ENCODE measurements around the gene AHCYL2. TPM values are rescaled to one million over a fixed set of nuclear protein-coding genes. Genes with fewer than 3 reads are reported as not detected.

The AHCYL2 gene
- total and polyA plus RNA-seq, 4 experiments from 2014 or later = 8.6 to 16.5 (median 12.1) TPM

DNA sequence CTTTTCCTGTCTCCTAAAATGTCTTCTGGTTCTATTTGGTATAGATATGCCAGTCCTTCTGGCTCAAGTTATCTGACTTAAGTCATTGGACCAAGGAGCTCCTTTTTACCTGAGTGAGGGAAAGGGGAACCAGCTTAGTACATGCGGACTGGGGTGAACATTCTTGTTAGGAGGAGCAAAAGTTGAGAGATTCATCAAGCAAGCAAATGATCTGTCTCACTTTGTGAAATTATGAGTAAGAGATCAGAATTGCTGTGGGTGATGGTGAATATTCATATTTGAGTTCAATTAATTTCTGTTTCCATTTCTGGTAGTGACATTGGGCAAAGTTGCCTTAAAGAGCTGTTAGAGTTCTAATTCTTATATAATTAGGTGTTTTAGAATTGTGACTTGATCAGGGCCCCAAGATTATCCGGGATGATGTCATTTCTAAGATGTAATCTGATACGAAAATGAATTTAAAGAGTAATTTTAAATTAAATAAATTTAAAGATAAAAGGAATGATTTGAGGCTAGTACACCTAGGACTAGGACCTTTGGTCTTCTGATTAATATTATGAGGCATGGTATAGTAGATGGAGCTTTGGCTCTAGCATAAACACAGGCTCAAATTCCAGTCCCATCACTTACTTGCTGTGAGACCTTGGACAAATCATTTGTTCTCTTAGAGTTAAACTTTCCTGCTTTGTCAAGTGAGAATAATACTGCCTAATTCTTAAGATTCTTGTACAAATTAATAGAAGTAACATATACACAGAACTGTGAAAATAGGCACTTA, 149.0 kb downstream of the AHCYL2 start:
- H3K27ac ChIP-seq (ENCODE audit: low read depth, low read length) = no peak overlapping the region

DNA sequence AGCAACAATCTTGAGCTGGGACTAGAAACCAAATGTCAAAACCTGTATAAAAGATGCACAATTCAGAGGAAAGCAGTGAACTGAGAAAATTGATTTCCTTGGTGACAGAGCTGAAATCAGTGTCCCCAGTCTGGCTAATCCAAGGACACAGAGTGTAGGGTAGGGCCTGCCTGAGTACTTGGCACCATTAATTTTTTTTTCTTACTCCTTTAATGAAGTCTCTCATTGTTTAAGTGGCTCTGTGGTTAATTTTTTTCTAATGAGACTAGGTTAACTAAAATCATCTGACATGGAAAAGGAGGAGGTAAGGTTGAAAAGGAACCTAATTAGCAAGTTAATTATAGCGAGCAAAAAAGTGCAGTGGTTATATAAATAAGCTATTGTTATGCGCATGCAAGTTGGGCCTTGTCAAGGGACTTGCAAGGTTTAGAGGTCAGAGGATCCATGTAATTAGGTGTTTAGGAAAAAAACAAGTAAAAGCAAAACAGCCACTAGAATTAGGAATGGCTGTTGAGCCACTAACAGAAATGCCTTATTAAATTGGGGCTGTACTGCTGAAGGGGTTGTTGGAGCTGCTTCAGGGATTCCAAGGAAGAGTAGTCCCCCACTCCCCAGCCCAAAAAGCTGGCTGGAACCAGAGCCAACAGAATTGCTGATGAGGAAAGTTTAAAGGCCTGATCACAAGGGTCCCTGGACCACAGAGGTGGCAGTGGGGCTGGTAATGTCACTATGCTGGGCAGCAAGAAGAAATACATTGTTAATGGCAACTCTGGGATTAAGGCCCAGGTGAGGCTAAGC, 150.5 kb downstream of the AHCYL2 start:
- peaks cover 0 to 2% (median 0%) of the 10 kb centered on the region in 8 donors for H3K9me3 Mint-ChIP-seq
- no peak for DNase-seq
- H3K27me3 ChIP-seq (ENCODE audit: insufficient read depth, low read length) = no peaks in the 10 kb centered on the region
- POLR2A ChIA-PET (ENCODE audit: partially characterized antibody) = no interaction called here
- peaks cover 7% of the 10 kb centered on the region in 2 donors for H3K36me3 Mint-ChIP-seq
- CTCF ChIA-PET (ENCODE audit: partially characterized antibody) = interaction anchor here (0.6 to 8.3 kb wide), 17 partner anchors 8 to 709 kb away, joined by 3 to 126 read pairs (median 4); partner anchors contain the start of gene STRIP2
- no peaks in the 10 kb centered on the region for H3K4me1 ChIP-seq (ENCODE audit: insufficient read depth, low read length)
- no peak overlapping the region for H3K4me3 ChIP-seq (ENCODE audit: low read length in 2 of 2)
- H3K27me3 Mint-ChIP-seq = no peaks in the 10 kb centered on the region
- no peak overlapping the region for H3K27ac Mint-ChIP-seq
- no peak overlapping the region for H3K4me3 Mint-ChIP-seq
- no peaks in the 10 kb centered on the region for H3K9me3 ChIP-seq (ENCODE audit: control insufficient read depth in 1 of 2, low read length in 2 of 2)
- peaks cover 7 to 13% (median 10%) of the 10 kb centered on the region in 4 donors for H3K4me1 Mint-ChIP-seq
- no peaks in the 10 kb centered on the region for H3K36me3 ChIP-seq (ENCODE audit: insufficient read depth, low read length)
- intact Hi-C loops (cut with micrococcal nuclease) = no loop called here
- no peak overlapping the region for H3K27ac ChIP-seq (ENCODE audit: low read depth, low read length)

More for the DNA sequence above, 149.0 kb downstream of the AHCYL2 start:
- Mint-ChIP-seq H3K27me3 (no peaks in the 10 kb centered on the region), H3K4me3 (no peak overlapping the region), H3K27ac (no peak overlapping the region), H3K4me1 (peaks cover 7 to 16% (median 10%) of the 10 kb centered on the region in 4 donors), H3K36me3 (no peaks in the 10 kb centered on the region), H3K9me3 (peaks cover 0 to 2% (median 0%) of the 10 kb centered on the region in 8 donors)
- CTCF ChIA-PET (ENCODE audit: partially characterized antibody) = interaction anchor here (0.7 to 5.9 kb wide), 3 partner anchors 12 to 433 kb away, joined by 3 to 51 read pairs (median 4); no protein-coding TSS in a partner anchor
- intact Hi-C loops (cut with micrococcal nuclease) = no loop called here
- Histone ChIP-seq H3K4me3 (ENCODE audit: low read length in 2 of 2) (no peak overlapping the region), H3K27me3 (ENCODE audit: insufficient read depth, low read length) (no peaks in the 10 kb centered on the region), H3K4me1 (ENCODE audit: insufficient read depth, low read length) (peaks cover 4% of the 10 kb centered on the region), H3K36me3 (ENCODE audit: insufficient read depth, low read length) (no peaks in the 10 kb centered on the region), H3K9me3 (ENCODE audit: control insufficient read depth in 1 of 2, low read length in 2 of 2) (no peaks in the 10 kb centered on the region)
- POLR2A ChIA-PET (ENCODE audit: partially characterized antibody) = interaction anchor here (0.6 kb wide), 1 partner anchor 38 kb away, joined by 3 read pairs; no protein-coding TSS in a partner anchor
- DNase-seq = no peak

DNA sequence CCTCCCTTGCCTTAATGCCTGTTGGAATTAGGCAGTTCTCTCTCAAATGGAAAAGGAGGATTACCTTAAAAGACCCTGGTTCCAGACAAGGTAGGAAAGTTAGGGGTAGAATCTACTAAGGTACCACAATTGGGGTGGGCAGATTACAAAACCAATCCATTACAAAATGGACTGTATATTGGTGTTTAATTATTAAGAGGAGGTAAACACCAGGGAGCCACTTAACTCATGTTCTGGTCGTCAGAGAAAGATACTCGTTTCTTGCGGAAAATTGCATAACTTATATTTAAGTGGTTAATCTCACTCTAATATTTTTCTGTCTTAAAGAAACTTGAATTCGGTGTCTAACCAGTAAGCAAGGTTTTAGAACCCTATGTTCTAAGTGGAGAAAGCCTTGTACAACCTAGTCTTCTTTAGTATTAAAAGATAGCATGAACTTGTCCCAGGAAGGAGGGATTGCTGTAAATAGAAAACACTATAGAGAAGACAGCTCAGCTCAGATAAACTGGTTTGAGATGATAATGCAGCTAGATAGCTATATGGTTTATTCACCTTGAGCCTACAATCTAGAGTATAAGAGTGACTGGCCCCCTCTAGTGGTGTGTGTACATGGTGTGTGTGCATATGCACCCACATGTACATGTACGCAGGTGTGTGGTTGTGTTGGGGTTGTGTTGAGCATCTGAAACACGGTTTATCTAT, 151.4 kb downstream of the AHCYL2 start:
- DNase-seq = peak; percentile 23 to 61 (median 34)
- Mint-ChIP-seq H3K36me3 (peaks cover 7 to 8% of the 10 kb centered on the region in 2 donors), H3K4me3 (no peak overlapping the region), H3K27ac (no peak overlapping the region), H3K4me1 (peaks cover 7 to 13% (median 10%) of the 10 kb centered on the region in 4 donors), H3K9me3 (peaks cover 0 to 2% (median 0%) of the 10 kb centered on the region in 8 donors), H3K27me3 (no peaks in the 10 kb centered on the region)
- H3K27ac ChIP-seq (ENCODE audit: low read depth, low read length) = no peak overlapping the region
- no peaks in the 10 kb centered on the region for H3K4me1 ChIP-seq (ENCODE audit: insufficient read depth, low read length)
- CTCF ChIA-PET (ENCODE audit: partially characterized antibody) = interaction anchor here (0.5 to 8.3 kb wide), 21 partner anchors 9 to 609 kb away, joined by 3 to 126 read pairs (median 4); partner anchors contain the start of gene STRIP2
- no peak overlapping the region for H3K4me3 ChIP-seq (ENCODE audit: low read length in 2 of 2)
- no peaks in the 10 kb centered on the region for H3K36me3 ChIP-seq (ENCODE audit: insufficient read depth, low read length)
- no peaks in the 10 kb centered on the region for H3K9me3 ChIP-seq (ENCODE audit: control insufficient read depth in 1 of 2, low read length in 2 of 2)
- POLR2A ChIA-PET (ENCODE audit: partially characterized antibody) = no interaction called here
- intact Hi-C loops (cut with micrococcal nuclease) = loop anchor here (1.0 kb wide), 1 partner anchor 158 kb away; no protein-coding TSS in a partner anchor
- H3K27me3 ChIP-seq (ENCODE audit: insufficient read depth, low read length) = no peaks in the 10 kb centered on the region

DNA sequence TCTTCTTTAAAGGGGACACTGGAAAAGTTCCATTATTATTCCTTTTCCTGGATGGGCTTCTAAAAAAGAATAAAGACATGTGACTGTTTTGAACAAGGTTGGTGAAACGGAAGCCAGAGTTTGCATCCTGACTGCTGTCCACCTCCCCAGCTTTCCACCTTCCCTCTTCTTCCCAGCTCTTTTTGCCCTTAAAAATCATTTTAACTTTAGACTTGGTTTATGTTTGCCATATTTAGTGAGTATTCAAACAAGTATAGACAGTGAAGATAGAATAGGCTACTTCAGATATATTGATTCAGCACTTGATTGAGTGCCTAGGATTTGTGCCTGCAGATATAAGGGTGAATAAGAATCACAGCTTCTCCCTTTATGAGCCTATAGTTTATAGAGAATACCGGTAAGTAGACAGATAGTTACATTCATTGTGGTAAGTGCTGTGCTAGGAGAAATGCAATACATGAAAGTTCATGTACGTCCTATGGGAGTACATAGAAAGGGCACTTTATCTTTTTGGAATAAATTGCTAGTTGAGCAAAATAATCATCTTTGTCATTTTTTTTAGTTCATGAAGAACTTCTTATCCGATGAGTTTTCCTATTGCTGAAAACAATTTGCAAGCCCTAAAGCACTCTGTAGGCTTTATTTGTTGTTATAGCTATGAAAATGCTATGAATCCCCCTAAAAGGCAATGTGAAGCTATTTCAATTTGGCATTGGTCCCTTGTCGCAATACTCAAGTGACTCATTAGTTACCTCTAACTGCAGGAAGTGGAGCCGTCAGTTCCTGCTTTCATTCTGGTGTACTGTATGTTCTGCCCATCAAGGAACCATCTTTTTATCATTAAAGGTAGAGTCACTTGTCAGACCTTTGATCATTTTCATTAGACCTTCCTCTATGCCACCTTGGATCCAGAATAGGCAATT, 152.2 kb downstream of the AHCYL2 start:
- Mint-ChIP-seq H3K4me3 (no peak overlapping the region), H3K27me3 (no peaks in the 10 kb centered on the region), H3K9me3 (peaks cover 0 to 2% (median 0%) of the 10 kb centered on the region in 8 donors), H3K4me1 (peaks cover 9 to 13% (median 10%) of the 10 kb centered on the region in 4 donors), H3K27ac (no peak overlapping the region), H3K36me3 (peaks cover 10 to 11% of the 10 kb centered on the region in 2 donors)
- intact Hi-C loops (cut with micrococcal nuclease) = loop anchor here (1.0 kb wide), 1 partner anchor 159 kb away; no protein-coding TSS in a partner anchor
- POLR2A ChIA-PET (ENCODE audit: partially characterized antibody) = no interaction called here
- CTCF ChIA-PET (ENCODE audit: partially characterized antibody) = interaction anchor here (0.5 to 8.3 kb wide), 20 partner anchors 10 to 634 kb away, joined by 3 to 126 read pairs (median 5); partner anchors contain the start of gene STRIP2
- no peaks in the 10 kb centered on the region for H3K27me3 ChIP-seq (ENCODE audit: insufficient read depth, low read length)
- H3K4me1 ChIP-seq (ENCODE audit: insufficient read depth, low read length) = no peaks in the 10 kb centered on the region
- H3K9me3 ChIP-seq (ENCODE audit: control insufficient read depth in 1 of 2, low read length in 2 of 2) = no peaks in the 10 kb centered on the region
- no peak overlapping the region for H3K27ac ChIP-seq (ENCODE audit: low read depth, low read length)
- DNase-seq = no peak
- no peaks in the 10 kb centered on the region for H3K36me3 ChIP-seq (ENCODE audit: insufficient read depth, low read length)
- H3K4me3 ChIP-seq (ENCODE audit: low read length in 2 of 2) = no peak overlapping the region

DNA sequence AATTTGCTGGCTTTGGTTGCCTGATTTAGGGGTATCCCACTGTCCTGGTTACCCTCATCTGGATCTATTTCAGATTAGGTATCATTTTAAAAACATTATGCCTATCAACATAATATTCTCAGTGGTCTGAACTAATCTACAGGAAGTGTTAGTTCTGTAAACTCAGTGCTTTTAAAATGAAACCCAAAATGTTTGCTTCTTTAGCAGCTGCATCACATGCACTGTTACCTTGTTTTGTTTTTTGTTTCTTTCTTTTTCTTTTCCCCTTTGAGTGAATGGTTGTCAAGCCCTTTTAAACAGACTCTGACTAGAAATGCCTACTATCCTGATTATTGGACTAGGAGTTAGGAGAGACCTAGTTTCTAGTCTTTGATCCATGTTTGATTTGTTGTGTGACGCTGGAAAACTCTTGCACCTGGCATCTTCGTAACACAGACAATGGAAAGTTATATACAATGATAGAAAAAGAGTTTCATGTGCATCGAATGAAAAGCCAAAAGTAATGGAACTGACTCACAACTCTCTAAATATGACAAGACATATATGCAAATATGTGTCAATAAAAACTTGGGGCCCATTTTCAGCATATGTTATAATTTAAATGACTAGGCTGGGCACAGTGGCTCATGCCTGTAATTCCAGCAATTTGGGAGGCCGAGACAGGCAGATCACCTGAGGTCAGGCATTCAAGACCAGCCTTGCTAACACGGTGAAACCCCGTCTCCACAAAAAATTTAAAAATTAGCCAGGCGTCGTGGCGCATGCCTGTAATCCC, 157.1 kb downstream of the AHCYL2 start:
- Histone ChIP-seq H3K4me1 (ENCODE audit: insufficient read depth, low read length) (no peaks in the 10 kb centered on the region), H3K36me3 (ENCODE audit: insufficient read depth, low read length) (no peaks in the 10 kb centered on the region), H3K27me3 (ENCODE audit: insufficient read depth, low read length) (no peaks in the 10 kb centered on the region), H3K9me3 (ENCODE audit: control insufficient read depth in 1 of 2, low read length in 2 of 2) (no peaks in the 10 kb centered on the region), H3K27ac (ENCODE audit: low read depth, low read length) (no peak overlapping the region), H3K4me3 (ENCODE audit: low read length in 2 of 2) (no peak overlapping the region)
- ChIA-PET CTCF (ENCODE audit: partially characterized antibody) (interaction anchor here (8.3 kb wide), 1 partner anchor 15 kb away, joined by 126 read pairs; no protein-coding TSS in a partner anchor), POLR2A (ENCODE audit: partially characterized antibody) (no interaction called here)
- intact Hi-C loops (cut with micrococcal nuclease) = no loop called here
- Mint-ChIP-seq H3K27ac (peak overlapping the region in 1 of 7 donors; percentile 66), H3K4me1 (peaks cover 6 to 9% (median 7%) of the 10 kb centered on the region in 4 donors), H3K9me3 (peaks cover 0 to 2% (median 0%) of the 10 kb centered on the region in 8 donors), H3K4me3 (no peak overlapping the region), H3K27me3 (no peaks in the 10 kb centered on the region), H3K36me3 (peaks cover 19 to 27% of the 10 kb centered on the region in 2 donors)
- no peak for DNase-seq
